ENCODE data around the gene RSPH9. TPM values are rescaled to one million over a fixed set of nuclear protein-coding genes. Genes with fewer than 3 reads are reported as not detected.

The RSPH9 gene
- total RNA-seq, 1 donor from 2014 or later = 0.58 TPM

GRCh38 chr6:43668151-43669028 lies 23.6 kb downstream of the RSPH9 start:
- DNase-seq (ENCODE audit: low spot score) = peak; percentile 91

- DNase-seq (ENCODE audit: low spot score) = peak; percentile 46
These were observed 24.4 kb downstream of the RSPH9 start for GRCh38 chr6:43669050-43669921.

DNA sequence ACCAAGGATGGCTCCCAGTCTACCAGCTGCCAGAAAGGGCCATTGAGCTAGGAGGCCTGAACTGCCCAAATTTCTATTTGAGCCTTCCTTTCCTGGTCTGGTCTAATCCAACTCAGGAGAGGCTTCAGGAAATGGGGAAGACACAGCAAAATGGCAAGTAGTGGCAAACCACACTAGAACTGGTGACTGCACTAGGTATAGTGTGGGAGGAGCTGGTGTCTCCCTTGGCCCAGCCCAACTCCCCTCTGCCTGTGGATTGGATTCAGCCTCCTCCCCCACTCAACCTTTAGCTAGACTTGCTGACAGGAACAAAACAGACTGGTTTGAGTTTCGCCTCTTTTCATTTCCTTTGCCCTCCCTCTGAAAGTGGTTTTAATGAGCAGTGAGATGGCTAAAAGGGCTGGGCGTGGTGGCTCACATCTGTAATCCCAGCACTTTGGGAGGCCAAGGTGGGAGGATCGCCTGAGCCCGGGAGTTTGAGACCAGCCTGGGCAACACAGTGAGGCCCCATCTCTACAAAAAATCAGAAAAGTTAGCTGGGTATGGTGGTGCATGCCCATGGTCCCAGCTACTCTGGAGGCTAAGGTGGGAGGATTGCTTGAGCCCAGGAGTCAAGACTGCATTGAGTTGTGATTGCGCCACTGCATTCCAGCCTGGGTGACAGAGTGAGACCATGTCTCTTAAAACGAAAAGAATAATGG lies 25.2 kb downstream of the RSPH9 start:
- no peak for DNase-seq (ENCODE audit: low spot score)

DNA sequence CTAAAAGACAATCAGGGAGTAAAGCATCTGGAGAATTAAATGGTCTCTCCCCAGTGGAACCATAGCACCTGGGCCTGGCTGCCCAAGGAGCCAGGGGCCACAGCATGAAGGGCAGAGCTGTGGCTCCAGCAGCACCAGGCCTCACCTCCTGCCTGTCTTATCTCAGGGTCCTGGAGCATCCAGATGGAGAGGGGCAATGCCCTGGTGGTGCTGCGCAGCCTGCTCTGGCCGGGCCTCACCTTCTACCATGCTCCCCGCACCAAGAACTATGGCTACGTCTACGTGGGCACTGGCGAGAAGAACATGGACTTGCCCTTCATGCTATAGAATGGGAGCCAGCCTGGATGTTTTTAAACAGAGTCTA lies 25.8 kb downstream of the RSPH9 start:
- DNase-seq (ENCODE audit: low spot score) = no peak

DNA sequence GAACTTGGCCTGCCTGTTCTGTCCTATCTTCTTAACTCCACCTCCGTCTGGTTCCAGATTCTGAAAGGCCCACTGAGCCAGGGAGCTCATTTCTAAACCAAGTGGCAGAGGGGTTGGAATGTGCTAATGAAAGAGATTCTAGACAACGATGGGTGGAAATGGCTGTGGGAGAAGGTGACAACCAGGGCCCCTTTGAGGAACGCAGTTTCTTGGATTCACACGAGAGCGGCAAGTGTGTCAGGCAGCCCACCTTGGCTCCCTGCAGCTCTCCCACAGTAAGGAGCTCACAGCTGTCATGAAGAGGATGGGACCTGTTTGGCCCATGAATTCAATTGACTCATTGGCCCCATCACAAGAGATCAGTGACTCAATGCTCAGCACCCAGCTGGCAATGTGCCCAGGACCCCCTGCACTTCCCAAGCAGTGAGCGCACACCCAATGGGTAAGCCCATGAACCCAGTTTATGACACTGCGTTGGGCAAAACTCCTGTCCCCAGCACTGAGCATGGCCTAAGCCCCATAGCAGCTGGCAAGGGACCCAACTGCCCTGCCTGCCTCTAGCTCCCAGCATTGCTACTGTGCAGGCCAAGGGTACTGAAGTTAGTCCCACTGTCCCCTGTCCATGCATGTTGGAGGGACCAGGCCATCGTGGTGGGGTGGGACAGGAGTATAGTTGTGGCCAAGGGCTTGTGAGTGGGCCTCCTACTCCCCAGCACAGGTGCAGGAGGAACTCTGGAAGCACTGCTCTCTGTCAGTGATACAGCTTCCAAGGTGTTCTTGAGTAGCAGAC lies 26.4 kb downstream of the RSPH9 start:
- no peak for DNase-seq (ENCODE audit: low spot score)

DNA sequence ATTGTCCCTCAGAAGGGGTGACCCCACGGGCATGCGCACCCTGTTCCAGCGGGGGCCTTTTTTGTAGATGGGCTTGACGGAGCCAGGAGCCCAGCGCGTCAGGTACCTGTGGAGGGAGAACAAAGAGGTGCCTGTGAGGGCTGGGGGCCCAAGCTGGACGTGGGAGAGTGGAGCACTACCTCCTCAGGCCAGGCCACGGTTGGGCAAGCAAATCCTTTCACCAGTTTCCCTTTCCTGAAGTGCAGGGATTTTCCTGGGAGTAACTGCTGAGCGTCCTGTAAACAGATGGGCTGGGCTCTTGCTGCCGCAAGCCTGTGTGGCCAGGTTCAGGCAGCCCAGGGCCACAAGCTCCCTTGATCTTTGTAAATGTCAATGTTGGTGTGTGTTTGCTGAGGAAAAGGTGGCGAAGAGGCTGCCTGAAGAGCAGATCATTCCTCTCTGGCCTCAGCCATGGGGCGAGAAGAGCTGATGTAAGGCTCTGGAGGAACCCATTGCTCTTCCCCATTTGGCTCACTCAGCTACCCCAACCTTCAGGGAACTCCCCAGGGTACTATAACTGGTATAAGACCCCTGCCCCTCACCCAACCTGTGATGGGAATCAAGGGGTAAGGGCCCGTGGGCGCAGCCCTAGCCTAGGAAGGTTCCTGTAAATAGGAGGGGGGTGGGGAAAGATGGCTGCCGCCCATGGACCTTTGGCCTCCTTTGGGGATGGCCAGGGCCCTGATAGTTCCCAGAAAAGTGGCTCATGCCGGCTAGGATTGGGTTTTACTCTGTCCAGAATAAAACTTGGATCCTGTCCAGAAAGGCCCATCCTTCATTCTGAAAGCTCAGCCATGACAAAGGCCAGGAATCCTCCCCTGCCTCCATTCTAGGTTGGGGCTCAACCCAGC lies 27.2 kb downstream of the RSPH9 start:
- DNase-seq (ENCODE audit: low spot score) = peak; percentile 38

DNA sequence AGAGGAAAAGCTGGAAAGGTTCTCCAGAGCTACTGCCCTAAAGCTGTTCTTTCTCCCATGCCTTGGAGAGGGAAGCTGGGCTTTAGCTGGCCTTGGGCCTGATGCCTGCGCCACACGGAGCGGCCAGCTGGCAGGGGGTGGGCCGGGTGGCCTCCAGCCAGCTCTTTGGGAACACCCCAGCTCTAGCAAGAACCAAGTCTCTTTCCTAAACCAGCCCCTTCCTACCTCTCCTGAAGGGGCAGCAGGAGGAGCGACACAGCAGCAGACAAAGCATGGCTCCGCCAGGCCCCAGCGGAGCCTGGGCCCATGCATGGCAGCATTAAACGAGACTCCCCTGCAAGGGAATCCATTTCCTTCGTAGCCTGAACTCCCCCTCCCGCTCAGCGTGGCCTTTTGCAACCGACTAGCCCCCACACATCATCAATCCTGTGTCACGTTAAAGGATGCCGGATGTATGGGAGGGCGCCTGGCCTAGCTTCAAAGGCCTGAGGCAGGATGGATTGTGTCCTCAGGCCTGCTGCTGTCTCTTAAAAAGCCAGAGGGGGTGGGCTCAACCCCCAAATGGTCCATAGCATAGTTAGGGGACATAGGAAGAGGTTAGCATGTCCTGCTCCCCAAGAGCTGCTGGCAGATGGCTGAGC lies 28.7 kb downstream of the RSPH9 start:
- DNase-seq (ENCODE audit: low spot score) = no peak

DNA sequence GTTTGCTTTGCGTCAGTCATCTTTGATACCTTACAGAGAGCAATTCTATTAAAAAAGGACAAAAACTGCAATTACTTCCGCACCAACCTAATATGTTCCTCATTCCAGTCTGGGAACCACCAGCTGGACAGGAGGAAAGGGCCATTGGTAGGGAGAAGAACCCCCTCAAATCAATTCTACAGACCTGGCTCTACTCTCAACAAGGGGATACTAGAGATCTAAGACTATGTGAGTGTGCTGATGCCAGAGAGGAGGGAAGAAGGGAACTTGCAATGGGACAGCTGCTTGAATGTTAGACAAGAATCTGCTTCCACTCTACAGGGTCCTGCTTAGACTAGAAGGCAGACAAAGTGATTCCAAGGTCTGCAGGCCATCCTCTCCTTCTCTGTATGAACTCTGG lies 29.5 kb downstream of the RSPH9 start:
- DNase-seq (ENCODE audit: low spot score) = no peak

DNA sequence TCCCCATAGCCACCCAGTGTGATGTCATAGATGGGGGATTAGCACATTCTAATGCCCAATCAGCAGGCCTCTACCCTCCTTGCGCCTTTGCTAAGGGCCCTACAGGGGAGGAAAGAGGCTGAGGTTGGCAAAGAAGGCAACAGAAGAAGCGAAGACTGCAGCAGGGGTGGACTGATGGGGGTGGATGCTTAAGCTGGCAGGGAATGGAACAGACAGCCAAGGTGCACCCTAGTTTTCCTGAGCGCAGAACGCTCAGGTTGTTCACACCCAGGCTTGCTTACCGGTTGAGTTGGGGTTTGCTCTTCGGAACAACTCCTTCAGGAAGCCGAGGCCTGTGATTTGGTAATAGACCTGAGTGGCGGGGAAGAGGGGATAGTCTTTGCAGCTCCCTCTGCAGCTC lies 30.1 kb downstream of the RSPH9 start:
- DNase-seq (ENCODE audit: low spot score) = no peak

DNA sequence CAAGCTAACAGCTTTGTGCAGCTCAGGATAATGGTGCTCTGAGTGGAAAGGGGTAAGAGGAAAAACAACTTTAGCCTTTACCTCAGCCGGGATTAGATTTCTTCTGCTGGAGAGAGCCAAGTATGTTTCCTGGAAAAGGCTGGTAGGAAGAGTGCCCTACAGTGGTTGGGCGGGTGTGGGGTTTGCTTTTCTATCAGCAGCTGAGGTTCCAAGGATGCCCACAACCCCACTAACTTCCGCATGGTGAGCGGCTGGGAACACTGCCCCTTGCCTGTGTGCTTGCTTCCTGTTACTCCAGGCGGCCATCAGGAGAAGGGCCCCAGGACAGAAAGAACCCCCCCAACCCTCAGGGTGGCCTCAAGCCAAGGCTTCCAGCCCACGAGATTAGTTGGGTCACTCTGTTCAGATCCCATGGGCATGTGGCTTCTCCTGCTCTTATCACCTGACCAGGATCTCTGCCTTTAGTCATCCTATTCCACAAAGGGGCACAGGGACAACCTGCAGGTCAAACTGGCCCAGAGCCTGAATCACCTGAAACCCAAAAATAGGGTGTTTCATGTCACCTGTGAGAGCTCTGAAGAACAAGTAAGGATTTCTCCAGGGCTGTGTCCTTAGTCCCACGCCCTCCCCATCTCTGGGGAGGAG lies 32.2 kb downstream of the RSPH9 start:
- DNase-seq (ENCODE audit: low spot score) = no peak

DNA sequence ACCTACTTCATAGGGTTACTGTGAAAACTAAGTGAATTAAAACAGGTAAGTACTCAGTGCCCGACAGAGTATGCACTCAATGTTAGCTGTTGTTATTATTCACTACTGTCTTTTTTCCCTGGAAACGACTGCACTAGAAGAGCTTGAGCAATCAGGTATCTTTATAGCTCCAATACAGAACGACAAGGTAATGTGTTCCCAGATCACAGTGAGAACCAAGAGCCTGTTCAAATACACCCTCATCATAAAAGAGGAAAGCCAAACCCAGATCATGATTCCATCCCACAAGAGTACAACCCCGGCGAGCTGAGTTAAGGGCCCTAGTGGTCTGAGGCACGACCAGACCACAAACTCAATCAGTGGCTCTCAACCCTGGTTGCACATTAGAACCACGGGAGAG lies 32.9 kb downstream of the RSPH9 start:
- DNase-seq (ENCODE audit: low spot score) = no peak

DNA sequence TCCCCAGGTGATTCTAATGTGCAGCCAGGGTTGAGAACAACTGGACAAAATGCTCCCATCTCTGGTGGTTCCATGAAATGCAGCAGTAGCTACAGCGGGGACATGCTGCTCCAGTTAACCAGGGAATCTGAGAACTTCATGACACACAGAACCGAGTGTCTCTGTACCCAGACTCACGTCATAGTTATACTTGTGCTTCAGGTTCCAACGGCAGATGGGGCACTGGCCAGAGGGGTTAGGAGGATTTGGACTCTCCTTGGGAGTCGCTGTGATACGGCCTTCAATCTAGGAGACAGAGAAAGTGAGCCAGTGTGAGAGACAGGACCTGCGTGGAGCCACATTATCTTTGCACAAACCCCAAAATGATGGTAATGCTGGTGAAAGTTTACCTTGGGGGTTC lies 33.5 kb downstream of the RSPH9 start:
- no peak for DNase-seq (ENCODE audit: low spot score)

DNA sequence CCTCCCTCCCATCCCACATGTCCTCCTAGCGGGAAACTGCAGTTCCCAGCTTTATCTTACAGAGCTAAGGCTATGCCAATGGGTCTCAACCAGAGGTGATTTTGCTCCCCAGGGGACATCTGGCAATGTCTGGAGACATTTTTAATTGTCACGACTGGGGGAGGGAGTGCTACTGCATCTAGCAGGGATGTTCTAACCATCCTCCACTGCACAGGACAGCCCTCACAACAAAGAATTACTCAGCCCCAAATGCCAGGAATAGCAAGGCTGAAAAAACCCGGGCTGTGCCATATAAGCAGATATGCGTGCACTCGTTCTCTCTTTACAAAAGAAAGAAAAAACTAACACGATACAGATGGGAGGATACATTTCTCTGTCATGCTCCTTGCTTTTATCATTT lies 34.2 kb downstream of the RSPH9 start:
- DNase-seq (ENCODE audit: low spot score) = no peak

DNA sequence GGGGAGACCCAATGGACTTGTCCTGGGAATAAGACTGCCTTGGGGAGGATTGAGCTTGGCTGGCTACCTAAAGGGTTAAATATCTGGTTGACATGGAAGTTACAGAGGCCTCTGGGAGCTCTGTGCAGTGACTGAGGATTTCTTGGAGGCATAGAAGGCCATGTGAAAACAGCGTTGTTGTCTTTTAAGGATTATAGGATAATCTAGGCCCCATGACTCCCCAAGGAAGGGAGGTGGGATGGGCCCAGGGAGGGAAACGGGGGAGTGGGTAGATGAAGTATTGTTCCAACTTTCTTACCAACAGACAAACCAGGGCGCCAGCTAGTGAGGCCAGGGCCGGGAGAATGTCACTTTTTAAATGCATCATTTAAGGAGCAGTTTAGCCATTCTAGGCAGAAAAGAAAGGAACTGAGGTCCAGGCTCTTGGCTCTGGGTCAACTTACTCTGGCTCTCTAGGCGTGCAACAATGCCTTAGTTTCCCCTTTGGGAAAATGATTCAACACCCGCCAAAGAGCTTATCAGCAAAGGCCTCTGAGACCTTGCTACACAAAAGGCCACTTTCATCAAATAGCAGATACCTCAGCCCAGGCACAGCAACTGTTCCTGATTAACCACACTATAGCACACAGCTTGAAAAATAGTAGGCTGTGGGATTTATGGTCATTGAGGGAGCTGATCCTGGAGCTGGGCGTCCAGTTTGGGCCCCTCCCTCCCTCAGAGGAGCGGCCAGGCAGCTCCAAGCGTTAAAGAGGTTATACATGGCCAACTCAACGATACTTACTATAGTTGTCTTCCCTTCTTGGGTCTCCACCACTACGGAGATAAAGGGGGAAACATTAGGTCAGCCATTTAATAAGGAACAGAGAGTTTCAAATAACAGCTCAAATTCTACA lies 35.7 kb downstream of the RSPH9 start:
- DNase-seq (ENCODE audit: low spot score) = no peak

DNA sequence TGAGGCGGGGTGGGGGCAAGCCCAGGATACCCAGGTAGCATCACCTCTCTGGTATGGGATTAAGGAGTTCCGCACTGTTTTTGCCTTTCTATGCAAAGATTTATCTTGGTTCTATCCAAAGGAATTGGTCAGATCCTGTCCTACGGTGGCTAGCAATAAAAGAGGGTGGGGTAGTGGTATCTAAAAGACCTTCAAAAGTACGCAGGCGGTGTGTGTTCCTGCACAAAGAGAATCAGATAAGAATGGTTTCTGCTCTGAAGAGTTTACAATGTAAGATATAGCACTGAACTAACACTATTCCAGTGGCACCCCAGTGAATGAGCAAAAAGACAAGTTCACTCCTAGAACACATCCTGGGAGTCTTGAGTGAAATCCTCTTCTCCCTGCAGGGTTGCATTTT lies 36.5 kb downstream of the RSPH9 start:
- DNase-seq (ENCODE audit: low spot score) = no peak

DNA sequence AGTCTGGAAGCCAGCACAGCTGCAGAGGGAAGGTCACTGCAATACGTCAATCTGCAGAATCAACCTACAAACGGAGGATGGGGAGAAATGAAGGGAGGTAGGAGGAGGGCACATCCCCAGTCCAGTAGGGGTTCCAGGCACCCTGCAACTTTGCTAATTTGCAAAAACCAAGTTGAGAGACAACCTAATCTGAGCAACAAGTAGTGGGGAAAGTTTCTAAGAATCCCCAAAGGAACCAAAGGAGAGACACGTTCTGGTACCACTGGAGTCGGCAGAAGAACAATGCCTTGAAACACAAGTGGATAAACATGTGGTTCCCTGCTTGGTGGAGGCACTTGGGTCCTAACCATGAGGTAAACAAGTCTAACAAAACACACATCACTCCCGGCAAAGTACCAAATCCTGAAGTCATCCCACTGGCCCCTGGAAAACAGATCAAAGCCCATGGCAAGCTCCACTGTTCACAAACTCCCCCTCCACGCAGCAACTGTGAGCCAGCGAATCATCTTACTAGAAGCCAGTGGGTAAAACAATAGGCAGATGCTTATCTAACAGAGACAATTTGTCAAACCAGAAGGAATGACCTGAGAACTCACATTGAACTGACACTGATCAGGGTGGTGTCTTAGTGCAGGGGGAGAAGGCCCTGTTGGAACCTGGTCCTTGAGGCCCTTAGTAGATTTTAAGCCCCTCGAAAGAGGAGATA lies 38.0 kb downstream of the RSPH9 start:
- DNase-seq (ENCODE audit: low spot score) = no peak

DNA sequence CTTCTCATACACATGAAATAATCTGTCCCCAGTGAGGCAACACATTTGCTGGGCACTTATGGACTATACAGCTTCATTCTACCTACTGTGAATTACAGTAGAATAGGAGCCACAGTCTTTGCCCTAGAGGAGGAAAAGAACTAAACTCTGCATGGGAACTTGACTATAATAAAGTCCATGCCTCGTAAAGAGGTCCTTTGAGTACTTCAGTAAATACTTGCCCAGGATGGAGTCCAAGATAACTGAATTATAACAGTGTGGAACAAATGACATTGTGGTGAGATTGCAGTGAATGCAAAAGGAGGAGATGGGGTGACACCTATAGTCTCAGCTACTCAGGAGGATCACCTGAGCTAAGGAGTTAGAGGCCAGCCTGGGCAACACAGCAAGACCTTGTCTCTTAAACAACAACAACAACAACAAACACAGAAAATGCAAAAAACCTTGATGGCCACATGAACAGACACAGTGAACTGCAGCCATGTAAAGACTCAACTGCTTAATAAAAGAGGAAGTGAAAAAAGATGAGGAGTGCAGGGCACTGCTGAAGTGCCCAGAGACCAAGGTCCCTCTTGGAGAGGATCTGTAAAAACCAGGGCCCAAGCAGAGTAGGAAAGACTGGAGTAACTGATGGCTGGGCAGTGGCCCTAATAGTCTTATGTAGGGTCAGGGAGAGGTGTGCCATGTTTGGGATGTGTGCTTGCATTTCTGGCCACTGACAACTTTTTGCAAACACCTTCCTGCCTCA lies 39.0 kb downstream of the RSPH9 start:
- DNase-seq (ENCODE audit: low spot score) = no peak

Measured in mucosa of gallbladder (tissue), 1 donor.